HL-60 (cell line): Measurements from ENCODE around the gene LPAR2.
"Not testable (repeated sequence)": the region's sequence is repeated elsewhere in the genome, so short reads cannot be mapped to it uniquely, and the experiment has no call there.

Experiments
- DNase-seq, 2 experiments: peaks; one replicate each; pipeline ENCODE4 v3.0.0-alpha.2; 2010 to 2020; ENCODE audit warnings: low read depth in 1 of 2, low spot score in 1 of 2
- H3K27ac ChIP-seq: fragments of 250-450 bp; sonication (Bioruptor Pico); replicated peaks from 2 replicates; pipeline ENCODE4 v1.5.1; 2020; ENCODE audit warnings: mild to moderate bottlenecking, moderate library complexity
- H3K27me3 ChIP-seq: fragments of 250-450 bp; sonication (Bioruptor Pico); 2 replicates; pipeline ENCODE4 v1.5.1; 2021; ENCODE audit warnings: mild to moderate bottlenecking, moderate library complexity; ENCODE audit not compliant: insufficient read depth, poor library complexity, severe bottlenecking
- H3K4me3 ChIP-seq: replicated peaks from 2 replicates; pipeline ENCODE4 v1.5.1; 2011; ENCODE audit warnings: mild to moderate bottlenecking, control low read depth, low read length; ENCODE audit not compliant: insufficient read depth
- GABPA ChIP-seq: IDR thresholded peaks from 2 replicates; pipeline ENCODE4 v1.6.1; 2012; ENCODE audit warnings: low read depth
- POLR2AphosphoS5 ChIP-seq: IDR thresholded peaks from 2 replicates; pipeline ENCODE4 v1.6.1; 2012; ENCODE audit warnings: low read depth
- REST ChIP-seq: IDR thresholded peaks from 2 replicates; pipeline ENCODE4 v1.6.1; 2012; ENCODE audit warnings: low read depth; ENCODE audit not compliant: insufficient replicate concordance
- SPI1 ChIP-seq: IDR thresholded peaks from 2 replicates; pipeline ENCODE4 v1.6.1; 2012; ENCODE audit warnings: low read depth, mild to moderate bottlenecking, borderline replicate concordance
- TF ChIP-seq, protein P1 (sequence below): IDR thresholded peaks from one replicate; pipeline ENCODE4 v1.5.1; 2011; ENCODE audit warnings: low read length, control low read depth, inconsistent platforms; ENCODE audit not compliant: insufficient read depth

Gene LPAR2

GRCh38 chr19:19602713-19603324 lies 25.2 kb downstream of the LPAR2 start:
- no peak for DNase-seq
- Histone ChIP-seq H3K4me3 (no peak overlapping the region), H3K27me3 (no peaks in the 10 kb centered on the region), H3K27ac (no peak overlapping the region)
- TF ChIP-seq GABPA (no peak), POLR2AphosphoS5 (no peak), REST (no peak), SPI1 (no peak)
- TF ChIP-seq, protein P1, sequence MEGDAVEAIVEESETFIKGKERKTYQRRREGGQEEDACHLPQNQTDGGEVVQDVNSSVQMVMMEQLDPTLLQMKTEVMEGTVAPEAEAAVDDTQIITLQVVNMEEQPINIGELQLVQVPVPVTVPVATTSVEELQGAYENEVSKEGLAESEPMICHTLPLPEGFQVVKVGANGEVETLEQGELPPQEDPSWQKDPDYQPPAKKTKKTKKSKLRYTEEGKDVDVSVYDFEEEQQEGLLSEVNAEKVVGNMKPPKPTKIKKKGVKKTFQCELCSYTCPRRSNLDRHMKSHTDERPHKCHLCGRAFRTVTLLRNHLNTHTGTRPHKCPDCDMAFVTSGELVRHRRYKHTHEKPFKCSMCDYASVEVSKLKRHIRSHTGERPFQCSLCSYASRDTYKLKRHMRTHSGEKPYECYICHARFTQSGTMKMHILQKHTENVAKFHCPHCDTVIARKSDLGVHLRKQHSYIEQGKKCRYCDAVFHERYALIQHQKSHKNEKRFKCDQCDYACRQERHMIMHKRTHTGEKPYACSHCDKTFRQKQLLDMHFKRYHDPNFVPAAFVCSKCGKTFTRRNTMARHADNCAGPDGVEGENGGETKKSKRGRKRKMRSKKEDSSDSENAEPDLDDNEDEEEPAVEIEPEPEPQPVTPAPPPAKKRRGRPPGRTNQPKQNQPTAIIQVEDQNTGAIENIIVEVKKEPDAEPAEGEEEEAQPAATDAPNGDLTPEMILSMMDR: no peak

GRCh38 chr19:19602136-19602712 lies 25.8 kb downstream of the LPAR2 start:
- Histone ChIP-seq H3K27ac (no peak overlapping the region), H3K4me3 (no peak overlapping the region), H3K27me3 (no peaks in the 10 kb centered on the region)
- no peak for TF ChIP-seq POLR2AphosphoS5
- no peak for DNase-seq

DNA sequence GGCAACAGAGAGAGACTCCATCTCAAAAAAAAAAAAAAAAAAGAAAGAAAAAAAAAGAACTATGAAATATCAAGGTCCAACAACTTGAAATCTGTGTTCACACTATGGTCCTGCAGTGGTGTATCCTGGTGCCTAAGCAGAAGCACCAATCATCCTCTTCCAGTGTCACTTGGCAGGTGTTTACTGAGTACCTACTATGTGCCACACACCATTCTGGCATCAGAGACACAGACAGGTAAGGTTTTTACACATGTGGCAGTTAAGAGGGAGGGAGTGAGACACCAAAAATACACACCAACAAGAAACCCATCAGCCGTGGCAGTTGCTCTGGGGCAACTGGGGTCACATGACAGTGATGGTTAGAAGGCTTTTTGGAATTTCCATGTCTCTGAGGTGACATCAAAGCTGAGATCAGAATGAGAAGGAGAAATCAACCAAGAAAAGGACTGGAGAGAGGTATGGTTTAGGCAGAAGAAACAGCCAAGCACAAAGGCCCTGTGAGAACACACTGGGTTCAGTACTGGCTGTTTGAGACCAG lies 27.2 kb downstream of the LPAR2 start:
- no peak for DNase-seq
- Histone ChIP-seq H3K27ac (no peak overlapping the region), H3K4me3 (no peak overlapping the region), H3K27me3 (no peaks in the 10 kb centered on the region)
- TF ChIP-seq POLR2AphosphoS5 (no peak), GABPA (no peak), SPI1 (no peak), REST (no peak)
- TF ChIP-seq, protein P1: no peak

GRCh38 chr19:19598728-19599451 lies 29.1 kb downstream of the LPAR2 start:
- H3K4me3 ChIP-seq, H3K27ac ChIP-seq, DNase-seq, H3K27me3 ChIP-seq: not testable (repeated sequence)
